Epithelial cell of proximal tubule (primary cell): ENCODE data around the gene KIAA1217. TPM values are rescaled to one million over a fixed set of nuclear protein-coding genes. Genes with fewer than 3 reads are reported as not detected.

Experiments used
- DNase-seq: peaks from one replicate; pipeline ENCODE4 v3.0.0-alpha.2; 2011; ENCODE audit warnings: low read depth
- H3K4me3 ChIP-seq: 2 replicates; pipeline ENCODE4 v1.5.1; 2011; ENCODE audit warnings: low read depth, mild to moderate bottlenecking, low read length
- total RNA-seq: library from RNA; depleted of rRNA; stranded (reverse); fragments of >200 nt; gene quantifications from 2 replicates; pipeline ENCODE4 v1.2.3, GENCODE V29; 2015
- TF ChIP-seq, protein P1 (sequence below): conservative IDR thresholded peaks from 2 replicates; pipeline ENCODE4 v1.5.1; 2012; ENCODE audit warnings: low read depth, mild to moderate bottlenecking, low read length

The KIAA1217 gene
- total RNA-seq, 1 donor from 2014 or later, result 20.2 TPM

DNA sequence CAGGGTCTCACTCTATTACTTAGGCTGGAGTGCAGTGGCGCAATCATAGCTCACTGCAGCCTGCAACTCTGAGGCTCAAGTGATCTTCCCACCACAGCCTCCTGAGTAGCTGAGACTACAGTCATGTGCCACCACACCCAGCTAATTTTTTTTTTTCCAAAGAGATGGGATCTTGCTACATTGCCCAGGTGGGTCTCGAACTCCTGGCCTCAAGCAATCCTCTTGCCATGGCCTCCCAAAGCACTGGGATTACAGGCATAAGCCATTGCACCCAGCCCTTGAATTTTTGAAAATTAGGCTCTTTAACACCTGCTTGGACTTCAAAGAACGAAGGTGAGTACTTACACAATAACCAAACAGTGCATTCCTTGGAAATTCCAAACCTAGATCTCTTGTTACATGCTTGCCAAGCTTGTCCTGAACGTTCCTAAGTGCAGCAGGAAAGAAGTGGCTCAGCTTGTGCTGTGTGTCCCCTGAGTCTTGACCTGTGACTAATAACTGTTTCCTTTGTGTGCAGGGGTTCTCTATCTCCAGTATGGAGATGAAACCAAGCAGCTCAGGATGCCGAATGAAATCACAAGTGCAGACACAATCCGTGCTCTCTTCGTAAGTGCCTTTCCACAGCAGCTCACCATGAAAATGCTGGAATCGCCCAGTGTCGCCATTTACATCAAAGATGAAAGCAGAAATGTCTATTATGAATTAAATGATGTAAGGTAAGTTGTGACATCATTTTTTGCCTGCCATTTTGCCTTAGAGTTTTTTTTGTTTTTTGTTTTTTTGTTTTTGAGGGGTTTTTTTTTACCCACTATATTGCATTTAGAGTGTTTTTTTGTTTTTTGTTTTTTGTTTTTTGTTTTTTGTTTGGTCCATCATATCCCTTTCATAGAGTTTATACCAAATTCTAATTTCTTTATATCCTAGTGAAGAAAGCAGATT lies 223.8 kb downstream of the KIAA1217 start:
- TF ChIP-seq, protein P1, sequence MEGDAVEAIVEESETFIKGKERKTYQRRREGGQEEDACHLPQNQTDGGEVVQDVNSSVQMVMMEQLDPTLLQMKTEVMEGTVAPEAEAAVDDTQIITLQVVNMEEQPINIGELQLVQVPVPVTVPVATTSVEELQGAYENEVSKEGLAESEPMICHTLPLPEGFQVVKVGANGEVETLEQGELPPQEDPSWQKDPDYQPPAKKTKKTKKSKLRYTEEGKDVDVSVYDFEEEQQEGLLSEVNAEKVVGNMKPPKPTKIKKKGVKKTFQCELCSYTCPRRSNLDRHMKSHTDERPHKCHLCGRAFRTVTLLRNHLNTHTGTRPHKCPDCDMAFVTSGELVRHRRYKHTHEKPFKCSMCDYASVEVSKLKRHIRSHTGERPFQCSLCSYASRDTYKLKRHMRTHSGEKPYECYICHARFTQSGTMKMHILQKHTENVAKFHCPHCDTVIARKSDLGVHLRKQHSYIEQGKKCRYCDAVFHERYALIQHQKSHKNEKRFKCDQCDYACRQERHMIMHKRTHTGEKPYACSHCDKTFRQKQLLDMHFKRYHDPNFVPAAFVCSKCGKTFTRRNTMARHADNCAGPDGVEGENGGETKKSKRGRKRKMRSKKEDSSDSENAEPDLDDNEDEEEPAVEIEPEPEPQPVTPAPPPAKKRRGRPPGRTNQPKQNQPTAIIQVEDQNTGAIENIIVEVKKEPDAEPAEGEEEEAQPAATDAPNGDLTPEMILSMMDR, result no peak
- no peak overlapping the region for H3K4me3 ChIP-seq
- peak; percentile 41 for DNase-seq

DNA sequence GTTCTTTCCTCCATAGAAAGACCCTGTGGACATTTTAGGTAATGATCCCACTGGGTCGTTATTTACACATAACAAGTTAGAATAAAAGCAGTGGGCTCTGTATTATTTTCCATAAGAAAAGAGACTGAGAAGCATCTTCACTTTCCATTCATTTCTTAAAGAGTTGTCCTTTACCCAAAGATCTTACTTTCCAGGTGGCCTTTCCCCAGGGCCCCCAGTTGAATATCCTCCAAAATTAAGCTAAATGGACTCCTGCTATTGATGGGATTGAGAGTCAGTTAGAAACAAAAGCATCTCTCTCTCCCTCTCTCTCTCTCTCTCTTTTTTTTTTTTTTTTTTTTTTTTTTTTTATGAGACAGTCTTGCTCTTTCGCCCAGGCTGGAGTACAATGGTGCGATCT lies 224.8 kb downstream of the KIAA1217 start:
- DNase-seq, result no peak
- no peak overlapping the region for H3K4me3 ChIP-seq
- TF ChIP-seq, protein P1, result no peak

DNA sequence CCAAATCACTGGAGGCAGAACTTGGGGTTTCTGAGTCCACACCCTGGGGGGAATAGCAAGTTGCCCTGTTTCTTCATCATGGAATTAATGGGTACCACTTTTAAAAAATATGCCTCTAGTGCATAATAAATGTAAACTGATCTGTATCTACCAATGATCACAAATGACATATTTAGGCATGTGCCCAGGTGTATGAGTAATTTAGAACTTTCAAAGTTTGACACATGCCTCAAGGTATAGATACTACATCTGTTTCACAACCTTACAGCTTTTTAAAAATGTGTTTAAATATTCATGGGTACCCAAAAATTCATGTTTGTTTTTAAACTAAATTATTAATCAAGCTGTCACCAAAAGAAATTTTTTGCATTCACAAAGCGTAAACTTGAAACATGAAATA lies 226.0 kb downstream of the KIAA1217 start:
- DNase-seq, result no peak
- TF ChIP-seq, protein P1, result no peak
- H3K4me3 ChIP-seq, result no peak overlapping the region

DNA sequence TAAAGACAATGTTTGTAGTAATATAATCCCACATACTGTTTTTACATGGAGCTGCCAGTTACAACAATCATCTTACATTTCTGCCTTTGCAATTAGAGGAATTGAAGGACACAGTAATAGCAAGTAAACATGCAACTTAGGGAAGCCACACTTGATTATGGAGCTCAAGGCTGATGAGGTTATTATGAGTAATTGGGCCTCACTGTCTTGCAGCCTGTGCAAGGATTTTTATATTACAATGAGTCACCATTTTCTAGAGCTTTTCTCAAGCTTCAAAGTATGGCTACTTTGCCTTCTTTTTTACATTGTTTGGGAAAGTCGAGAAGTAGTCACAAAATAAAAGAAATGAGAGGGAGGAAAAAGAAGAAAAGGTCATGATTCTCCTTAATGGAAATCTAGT lies 226.4 kb downstream of the KIAA1217 start:
- TF ChIP-seq, protein P1, result no peak
- no peak overlapping the region for H3K4me3 ChIP-seq
- no peak for DNase-seq

DNA sequence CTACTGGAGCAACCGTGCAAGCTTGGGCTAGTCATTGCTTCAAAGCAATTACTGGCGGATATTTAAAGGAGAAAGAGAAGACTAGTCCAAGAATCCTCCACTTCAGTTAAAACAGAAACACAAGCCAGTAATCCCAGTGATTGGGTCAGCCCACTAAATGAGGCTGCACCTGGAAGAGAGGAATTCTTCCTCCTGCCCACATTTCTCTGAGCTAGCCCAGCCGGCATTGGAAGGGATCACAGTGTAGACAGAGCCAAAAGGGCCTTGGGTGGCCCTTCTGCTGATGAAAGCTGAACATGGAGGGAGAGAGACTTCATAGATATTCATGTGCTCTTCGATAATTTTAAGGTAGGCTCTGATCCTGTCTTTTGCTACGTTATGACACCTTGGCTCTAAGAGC lies 228.4 kb downstream of the KIAA1217 start:
- DNase-seq, result no peak
- TF ChIP-seq, protein P1, result no peak
- H3K4me3 ChIP-seq, result no peak overlapping the region

DNA sequence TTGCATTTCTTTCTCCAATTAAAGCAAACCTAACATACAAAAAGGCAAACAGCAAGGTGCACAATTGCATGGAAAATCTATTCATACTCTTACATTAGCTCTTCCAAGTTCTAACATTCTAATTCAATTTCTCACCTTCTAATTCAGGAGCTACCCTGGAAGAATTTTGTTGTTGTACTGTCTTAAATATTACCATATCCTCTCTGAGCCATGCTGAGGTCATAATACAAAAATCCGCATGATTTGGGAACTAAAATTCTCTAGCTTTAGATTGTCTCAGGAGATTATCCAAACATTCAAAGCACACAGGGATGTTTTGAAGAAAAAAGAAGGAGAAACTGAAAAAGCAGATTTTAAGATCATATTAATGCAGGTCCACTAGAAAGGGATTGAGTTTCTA lies 229.9 kb downstream of the KIAA1217 start:
- TF ChIP-seq, protein P1, result no peak
- DNase-seq, result no peak
- H3K4me3 ChIP-seq, result no peak overlapping the region

DNA sequence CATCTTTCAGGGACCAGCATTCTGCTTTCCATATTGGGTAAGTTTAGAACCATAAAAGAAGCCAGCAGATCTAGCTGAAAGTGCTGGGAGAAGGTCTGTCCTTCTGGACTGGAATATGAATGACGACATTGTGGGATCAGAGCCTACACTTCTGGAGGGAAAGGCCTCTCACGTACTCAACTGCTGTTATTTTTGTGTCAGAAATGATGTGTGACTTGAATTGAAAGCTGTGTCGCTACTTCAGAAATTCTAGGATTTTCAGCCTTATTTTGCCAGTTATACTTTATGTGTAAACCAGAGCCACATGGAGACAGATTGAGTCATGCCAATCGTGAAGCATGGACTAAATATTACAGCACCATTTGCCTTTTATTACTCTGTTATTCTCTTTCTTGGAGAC lies 231.0 kb downstream of the KIAA1217 start:
- DNase-seq, result no peak
- H3K4me3 ChIP-seq, result no peak overlapping the region
- TF ChIP-seq, protein P1, result no peak
